ENCODE results near the gene SRMS.
A peak's percentile ranks its signal among the peaks of the same experiment; 100 is the strongest.

The SRMS gene

DNA sequence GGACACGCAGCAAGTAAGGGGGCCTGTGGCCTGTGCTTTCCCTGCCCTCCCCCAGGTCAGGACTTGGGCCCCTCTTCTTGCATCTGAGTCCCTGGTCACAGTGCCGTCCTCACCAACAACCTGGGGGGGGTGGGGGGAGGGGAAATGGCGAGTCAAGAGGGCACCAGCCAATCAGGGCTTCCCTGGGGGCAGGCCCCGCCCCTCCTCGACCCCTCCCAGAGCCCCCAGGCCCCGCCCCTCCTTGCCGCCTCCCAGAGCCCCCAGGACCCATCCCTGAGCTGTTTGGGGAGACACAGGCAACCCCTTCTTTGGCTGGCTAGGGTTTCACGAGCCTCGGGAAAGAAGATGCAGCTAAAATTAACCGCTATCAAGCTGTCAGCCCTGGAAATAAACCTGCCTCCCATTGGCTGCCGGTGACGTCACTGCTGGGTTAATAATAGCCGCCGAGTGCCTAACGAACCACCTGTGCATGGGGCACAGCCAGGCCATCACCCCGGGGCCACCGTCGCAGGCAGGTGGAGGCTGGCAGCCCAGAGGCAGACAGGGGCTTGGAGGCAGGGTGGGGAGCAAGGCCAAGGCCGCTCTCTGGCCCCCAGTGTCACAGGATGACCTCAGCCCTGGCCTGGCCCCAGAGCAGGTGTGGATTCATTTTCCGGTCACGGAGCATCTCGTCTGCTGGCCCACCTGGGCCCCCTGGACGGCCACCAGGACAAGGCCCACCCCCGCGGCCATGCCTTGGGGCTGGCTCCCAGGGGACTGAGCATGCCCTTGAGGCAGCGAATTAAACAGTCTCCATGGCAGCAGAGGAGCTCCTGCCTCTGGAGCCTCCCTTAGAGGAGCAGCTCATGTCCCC lies 45.5 kb downstream of the SRMS start:
- DNase-seq (ENCODE audit: low read depth) = no peak

- DNase-seq (ENCODE audit: low read depth) = no peak
Observed at GRCh38 chr20:63500902-63501817, 46.4 kb downstream of the SRMS start.

GRCh38 chr20:63500151-63500901 lies 47.2 kb downstream of the SRMS start:
- DNase-seq (ENCODE audit: low read depth) = no peak

DNA sequence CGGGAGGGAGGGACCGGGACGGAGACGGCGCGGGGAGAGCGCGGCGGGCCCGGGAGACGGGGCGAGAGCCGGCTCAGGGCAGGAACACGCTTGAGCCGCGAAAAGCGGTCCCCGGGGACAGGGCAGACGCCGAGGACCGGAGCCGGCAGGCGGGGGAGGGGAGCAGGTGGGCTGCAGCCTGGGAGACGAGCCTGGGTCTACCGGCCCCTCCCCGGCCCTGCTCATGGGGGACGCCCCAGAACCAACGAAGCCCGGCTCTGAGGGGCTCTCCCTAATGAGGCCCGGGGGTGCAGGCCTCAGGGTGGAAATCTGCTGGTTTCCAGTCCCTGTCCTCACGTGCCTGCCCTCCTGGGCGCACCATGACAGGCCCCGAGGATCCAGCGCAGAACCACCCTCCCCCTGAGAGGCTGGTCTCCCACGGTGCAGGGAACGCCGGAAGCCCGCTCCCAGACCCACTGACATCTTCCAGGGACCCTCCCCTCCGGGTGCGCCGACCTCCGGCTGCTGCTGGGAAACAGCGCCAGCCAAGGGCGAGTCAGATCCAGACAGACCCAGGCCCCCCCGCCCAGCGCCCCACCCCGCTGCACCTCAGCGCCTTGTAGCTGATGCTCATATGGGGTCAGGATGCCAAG lies 48.1 kb downstream of the SRMS start:
- DNase-seq (ENCODE audit: low read depth) = no peak

DNA sequence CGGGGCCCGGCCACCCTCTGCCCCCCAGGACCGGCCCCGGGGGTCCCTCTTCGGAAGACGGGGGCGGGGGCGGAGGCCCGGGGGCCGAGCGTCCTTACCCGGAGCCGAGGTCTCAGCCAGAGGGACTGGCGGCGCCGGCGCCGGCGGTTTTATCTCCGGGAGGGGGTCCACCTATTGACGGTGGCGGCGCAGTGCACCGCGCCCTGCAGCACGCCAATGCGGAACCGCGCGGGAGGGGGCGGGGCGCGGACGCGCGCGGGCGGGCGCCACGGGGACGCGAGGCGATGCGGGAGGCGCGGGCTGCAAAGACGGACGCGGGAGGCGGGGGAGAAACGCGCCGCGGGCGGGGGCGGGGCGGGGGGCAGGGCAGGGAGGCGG lies 48.6 kb downstream of the SRMS start, which contains the start of gene EEF1A2:
TSS of gene EEF1A2 (minus strand) at position 124 of the 378 bp plus-strand sequence. CDS start 1,320 bp downstream, outside the sequence.
- peak; percentile 12 for DNase-seq (ENCODE audit: low read depth)

DNA sequence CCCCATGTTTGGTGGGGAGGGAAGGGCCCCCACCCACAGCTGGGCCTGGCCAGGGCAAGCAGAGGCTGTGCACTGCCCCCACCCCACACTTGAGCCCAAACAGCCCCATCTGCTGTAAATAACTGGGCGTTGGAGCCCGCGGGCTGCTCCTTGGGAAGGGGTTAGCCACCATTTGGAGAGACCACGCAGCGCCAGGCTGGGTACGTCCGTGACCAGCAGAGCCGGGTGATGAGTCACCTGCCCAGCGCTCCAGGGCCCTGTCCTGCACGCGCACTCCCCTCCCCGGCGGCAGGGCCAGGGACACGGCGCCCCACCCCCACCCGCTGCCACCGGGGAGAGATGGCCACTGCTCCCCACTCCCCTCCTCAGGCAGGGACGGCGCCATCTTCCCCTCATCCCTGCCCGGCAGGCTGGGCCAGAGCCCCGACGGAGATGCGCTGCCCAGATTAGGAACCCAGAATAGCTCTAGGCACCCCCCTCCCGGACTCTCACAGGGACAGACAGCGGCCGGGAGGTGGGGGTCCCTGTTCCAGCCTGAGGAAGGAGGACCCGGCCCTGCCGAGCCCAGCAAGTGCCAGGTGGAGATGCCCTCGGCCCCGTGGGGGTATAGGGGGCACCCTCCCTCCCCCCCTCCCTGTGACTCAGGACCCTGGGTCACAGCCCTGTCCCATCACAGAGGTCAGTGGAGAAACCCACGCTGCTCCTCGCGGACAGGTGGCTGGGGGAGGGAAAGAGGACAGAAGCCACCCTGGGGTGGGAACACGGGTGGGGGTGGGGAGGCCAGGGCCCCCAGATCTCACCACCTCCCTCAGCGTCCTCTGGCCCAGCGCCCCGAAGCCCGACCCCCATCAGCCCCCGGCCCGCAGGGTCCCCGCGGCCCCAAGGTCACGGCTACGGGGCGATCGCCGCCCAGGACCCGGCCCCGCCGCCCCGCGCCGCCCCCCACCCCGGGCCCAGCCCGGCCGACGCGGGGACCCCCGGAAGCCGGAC lies 49.3 kb downstream of the SRMS start:
- no peak for DNase-seq (ENCODE audit: low read depth)

- DNase-seq (ENCODE audit: low read depth) = no peak
Observed at GRCh38 chr20:63497138-63497945, 50.2 kb downstream of the SRMS start.

DNA sequence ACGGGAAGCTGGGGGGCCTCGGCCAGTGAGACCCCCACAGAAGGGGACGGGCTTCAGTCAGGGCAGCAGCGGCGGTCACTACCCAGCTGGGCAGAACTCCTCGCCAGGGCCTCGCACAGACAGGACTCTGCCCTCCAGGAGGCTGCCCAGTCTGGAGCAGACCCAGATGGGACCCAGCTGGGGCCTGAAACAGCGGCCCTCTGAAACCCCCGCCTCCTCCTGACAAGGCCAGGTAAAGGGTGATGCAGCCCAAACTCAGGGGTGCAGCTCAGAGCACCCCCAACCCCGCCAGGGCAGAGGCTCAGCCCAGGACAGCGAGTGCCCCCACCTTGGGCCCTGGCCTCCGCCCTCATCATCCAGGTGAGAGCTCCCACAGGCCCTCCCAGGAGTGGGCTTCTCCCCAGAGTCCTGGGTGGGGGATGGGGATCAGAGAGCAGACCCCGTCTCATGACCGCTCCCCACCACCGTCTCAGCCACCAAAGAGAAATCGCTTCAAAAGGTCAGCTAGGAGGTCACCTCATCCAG lies 50.9 kb downstream of the SRMS start:
- DNase-seq (ENCODE audit: low read depth) = no peak

- peak; percentile 67 for DNase-seq (ENCODE audit: low read depth)
Observed at GRCh38 chr20:63495741-63496595, 51.6 kb downstream of the SRMS start.

DNA sequence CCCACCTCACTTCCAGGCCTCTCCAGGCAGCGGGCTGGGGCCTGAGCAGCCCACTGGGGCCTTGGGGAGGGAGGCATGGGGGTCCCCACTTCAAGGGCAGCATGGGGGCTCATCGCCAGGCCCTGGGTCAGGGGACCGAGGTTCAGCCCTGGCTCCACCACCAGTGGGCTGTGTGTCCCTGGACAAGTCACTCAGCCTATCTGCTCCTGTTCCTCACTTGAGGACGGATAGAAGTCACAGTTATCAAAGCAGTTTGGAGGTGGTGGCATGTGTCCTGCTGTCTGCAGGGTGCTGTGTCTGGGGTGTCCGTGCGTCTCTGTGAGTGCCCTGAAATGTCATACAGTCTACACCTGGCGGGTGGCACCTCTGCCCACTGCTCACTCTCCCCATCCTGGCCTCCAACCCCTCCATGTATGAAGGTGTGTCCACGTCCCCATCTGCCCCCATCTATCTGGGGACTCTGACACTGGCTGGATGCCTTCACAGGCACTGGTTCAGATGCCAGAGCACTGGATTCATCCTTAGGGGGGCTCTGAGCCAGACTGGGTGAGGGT lies 52.3 kb downstream of the SRMS start:
- DNase-seq (ENCODE audit: low read depth) = no peak

GRCh38 chr20:63494420-63495166 lies 53.0 kb downstream of the SRMS start:
- no peak for DNase-seq (ENCODE audit: low read depth)

DNA sequence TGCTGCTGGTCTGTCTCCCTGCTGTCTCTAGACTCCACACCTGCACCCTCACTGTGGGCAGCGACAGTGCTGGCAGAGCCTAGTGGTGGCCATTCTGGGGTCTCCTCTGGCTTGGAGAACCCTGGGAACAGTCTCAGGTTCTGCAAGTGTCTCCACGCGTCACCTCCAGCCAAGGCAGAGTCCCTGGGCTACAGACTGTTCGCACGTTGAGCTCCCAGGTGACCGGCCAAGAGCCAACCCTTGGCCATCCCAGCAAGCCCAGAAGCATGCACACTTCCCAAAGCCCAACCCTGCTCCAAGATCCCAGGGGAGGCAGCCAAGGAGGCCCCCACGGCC lies 53.5 kb downstream of the SRMS start:
- no peak for DNase-seq (ENCODE audit: low read depth)

DNA sequence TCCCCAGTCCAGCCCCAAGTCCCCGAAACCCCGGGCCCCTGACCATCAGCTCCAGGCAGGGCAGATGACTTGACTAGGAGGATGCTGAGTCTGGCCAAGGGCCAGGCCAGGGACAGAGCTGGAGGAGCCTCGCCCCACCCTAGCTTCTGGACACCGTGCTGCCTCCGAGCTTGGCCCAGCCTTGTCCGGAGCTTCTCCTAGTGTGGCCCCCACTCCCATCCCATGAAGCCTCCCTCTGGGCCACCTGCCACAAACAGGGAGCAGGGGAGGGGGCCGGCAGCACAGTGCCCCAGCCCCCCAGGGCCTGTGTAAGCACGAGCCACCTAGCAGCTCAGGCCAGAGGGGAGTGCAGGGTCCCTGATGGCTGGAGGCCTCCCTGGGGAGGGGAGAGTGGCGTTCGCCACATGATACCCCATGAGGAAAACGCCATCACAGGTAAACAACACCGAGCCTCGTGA lies 54.0 kb downstream of the SRMS start:
- no peak for DNase-seq (ENCODE audit: low read depth)

GRCh38 chr20:63492982-63493381 lies 54.6 kb downstream of the SRMS start:
- DNase-seq (ENCODE audit: low read depth) = no peak

- DNase-seq (ENCODE audit: low read depth) = no peak
Observed at GRCh38 chr20:63492518-63492917, 55.0 kb downstream of the SRMS start.

DNA sequence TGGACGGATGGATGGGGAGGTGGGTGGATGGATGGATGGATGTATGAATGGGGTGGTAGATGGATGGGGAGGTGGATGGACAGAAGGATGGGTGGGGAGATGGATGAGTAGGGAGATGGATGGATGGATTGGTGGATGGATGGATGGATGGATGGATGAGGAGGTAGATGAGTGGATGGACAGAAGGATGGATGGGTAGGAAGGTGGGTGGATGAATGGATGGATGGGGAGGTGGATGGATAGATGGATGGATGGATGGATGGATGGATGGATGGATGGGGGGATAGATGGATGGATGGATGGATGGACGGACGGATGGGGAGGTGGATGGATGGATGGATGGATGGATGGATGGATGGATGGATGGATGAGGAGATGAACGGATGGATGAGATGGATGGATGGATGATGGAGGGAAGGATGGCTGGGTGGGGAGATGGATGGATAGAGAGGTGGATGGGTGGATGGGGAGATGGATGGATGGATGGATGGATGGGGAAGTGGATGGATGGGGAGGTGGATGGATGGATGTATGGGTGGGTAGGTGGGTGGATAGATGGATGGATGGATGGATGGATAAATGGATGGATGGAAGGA lies 55.8 kb downstream of the SRMS start:
- DNase-seq (ENCODE audit: low read depth) = no peak

DNA sequence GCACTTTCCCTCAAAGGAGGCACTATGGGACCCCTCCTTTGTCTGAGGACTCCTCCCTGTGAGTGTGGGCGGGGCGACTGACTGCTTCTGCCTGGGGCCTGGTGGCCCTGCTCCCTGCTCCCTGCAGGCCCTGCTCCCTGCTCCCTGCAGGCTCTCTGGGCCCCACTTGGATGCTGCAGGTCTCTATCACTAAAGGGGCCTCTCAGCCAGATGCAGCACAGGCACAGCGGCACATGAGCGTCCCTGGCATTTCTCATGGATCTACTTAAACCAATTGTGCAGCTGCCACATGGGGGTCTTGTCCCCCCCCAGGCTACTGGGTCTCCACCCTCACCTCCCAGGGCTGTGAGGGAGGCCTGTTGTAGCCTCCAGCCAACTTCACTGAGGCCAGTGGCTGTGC lies 56.5 kb downstream of the SRMS start:
- DNase-seq (ENCODE audit: low read depth) = no peak
